ENCODE results near the gene WDR20. TPM values are rescaled to one million over a fixed set of nuclear protein-coding genes. Genes with fewer than 3 reads are reported as not detected.
"Not testable (repeated sequence)": the region's sequence is repeated elsewhere in the genome, so short reads cannot be mapped to it uniquely, and the experiment has no call there.

Gene WDR20
- polyA plus RNA-seq, 1 donor (not counting 4 experiments of a cell fraction or from before 2014, with no cell fraction given): 24.5 TPM

DNA sequence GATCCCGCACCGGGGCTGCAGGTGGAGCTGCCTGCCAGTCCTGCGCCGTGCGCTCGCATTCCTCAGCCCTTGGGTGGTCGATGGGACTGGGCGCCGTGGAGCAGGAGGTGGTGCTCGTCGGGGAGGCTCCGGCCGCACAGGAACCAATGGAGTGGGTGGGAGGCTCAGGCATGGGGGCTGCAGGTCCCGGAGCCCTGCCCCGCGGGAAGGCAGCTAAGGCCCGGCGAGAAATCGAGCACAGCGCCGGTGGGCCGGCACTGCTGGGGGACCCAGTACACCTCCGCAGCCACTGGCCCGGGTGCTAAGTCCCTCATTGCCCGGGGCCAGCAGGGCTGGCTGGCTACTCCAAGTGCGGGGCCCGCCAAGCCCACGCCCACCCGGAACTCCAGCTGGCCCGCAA lies 4.2 kb upstream of the WDR20 start:
- H3K9me3 ChIP-seq (ENCODE audit: control insufficient read depth, low read depth, low read length); H3K9ac ChIP-seq (ENCODE audit: control insufficient read depth, extremely low read depth, insufficient read depth, low read length); H3K4me1 ChIP-seq (ENCODE audit: control insufficient read depth, extremely low read depth, insufficient read depth, low read length); H3K4me2 ChIP-seq (ENCODE audit: control insufficient read depth, extremely low read depth, insufficient read depth, low read depth, low read length); FAIRE-seq; H4K20me1 ChIP-seq (ENCODE audit: control insufficient read depth, extremely low read depth, insufficient read depth, low read length); H3K27me3 ChIP-seq (ENCODE audit: control insufficient read depth, extremely low read depth, insufficient read depth, low read length); H3K9me1 ChIP-seq (ENCODE audit: control insufficient read depth, extremely low read depth, insufficient read depth, low read length); H2AFZ ChIP-seq (ENCODE audit: control insufficient read depth, low read length); dilution Hi-C loops (cut with MboI; ENCODE audit: extremely low pct_ligation_motif_present, low sequenced_read_pairs); DNase-seq (ENCODE audit: low read depth, low spot score); H3K36me3 ChIP-seq (ENCODE audit: control insufficient read depth in 2 of 2, extremely low read depth in 1 of 2, insufficient read depth in 2 of 2, low read length in 2 of 2); H3K27ac ChIP-seq (ENCODE audit: control insufficient read depth, insufficient read depth, low read length); H3K4me3 ChIP-seq (ENCODE audit: control insufficient read depth in 2 of 3, extremely low read depth in 1 of 3, insufficient read depth in 2 of 3, low read depth in 1 of 3, low read length in 3 of 3): not testable (repeated sequence)
- peaks cover 26% of the 10 kb centered on the region for H3K79me2 ChIP-seq (ENCODE audit: control insufficient read depth, insufficient read depth, low read length)

- TF ChIP-seq CTCF (optimal IDR thresholded peaks at IDR 0.05 in 1 of 3, IDR thresholded peaks at IDR 0.05 in 1 of 3, conservative IDR thresholded peaks at IDR 0.05 in 1 of 3; ENCODE audit: extremely low read depth in 1 of 3, insufficient read depth in 2 of 3, low read length in 3 of 3) (no peak), EZH2 (IDR thresholded peaks at IDR 0.05; ENCODE audit: low read length) (no peak)
- H3K79me2 ChIP-seq (ENCODE audit: control insufficient read depth, insufficient read depth, low read length): peaks cover 56% of the 10 kb centered on the region
- DNase-seq (ENCODE audit: low read depth, low spot score) (no peak), FAIRE-seq (no peak)
- peak overlapping the region; percentile 90 for H3K9ac ChIP-seq (ENCODE audit: control insufficient read depth, extremely low read depth, insufficient read depth, low read length)
- H3K4me1 ChIP-seq (ENCODE audit: control insufficient read depth, extremely low read depth, insufficient read depth, low read length): peaks cover 8% of the 10 kb centered on the region
- H3K36me3 ChIP-seq (ENCODE audit: control insufficient read depth in 2 of 2, extremely low read depth in 1 of 2, insufficient read depth in 2 of 2, low read length in 2 of 2): peaks cover 2 to 5% of the 10 kb centered on the region in 2 experiments
- no peaks in the 10 kb centered on the region for H3K9me3 ChIP-seq (ENCODE audit: control insufficient read depth, low read depth, low read length)
- H3K27me3 ChIP-seq (ENCODE audit: control insufficient read depth, extremely low read depth, insufficient read depth, low read length): no peaks in the 10 kb centered on the region
- dilution Hi-C loops (cut with MboI; ENCODE audit: extremely low pct_ligation_motif_present, low sequenced_read_pairs): no loop called here
- H4K20me1 ChIP-seq (ENCODE audit: control insufficient read depth, extremely low read depth, insufficient read depth, low read length): peaks cover 7% of the 10 kb centered on the region
- peak overlapping the region; percentile 79 for H2AFZ ChIP-seq (ENCODE audit: control insufficient read depth, low read length)
- peak overlapping the region; percentile 90 for H3K4me2 ChIP-seq (ENCODE audit: control insufficient read depth, extremely low read depth, insufficient read depth, low read depth, low read length)
- peak overlapping the region; percentile 82 for H3K27ac ChIP-seq (ENCODE audit: control insufficient read depth, insufficient read depth, low read length)
- H3K4me3 ChIP-seq (ENCODE audit: control insufficient read depth in 2 of 3, extremely low read depth in 1 of 3, insufficient read depth in 2 of 3, low read depth in 1 of 3, low read length in 3 of 3): peak overlapping the region; percentile 77 to 99 (median 98)
- H3K9me1 ChIP-seq (ENCODE audit: control insufficient read depth, extremely low read depth, insufficient read depth, low read length): no peaks in the 10 kb centered on the region
These were observed 1.2 kb upstream of the WDR20 start for GRCh38 chr14:102138535-102138934.

DNA sequence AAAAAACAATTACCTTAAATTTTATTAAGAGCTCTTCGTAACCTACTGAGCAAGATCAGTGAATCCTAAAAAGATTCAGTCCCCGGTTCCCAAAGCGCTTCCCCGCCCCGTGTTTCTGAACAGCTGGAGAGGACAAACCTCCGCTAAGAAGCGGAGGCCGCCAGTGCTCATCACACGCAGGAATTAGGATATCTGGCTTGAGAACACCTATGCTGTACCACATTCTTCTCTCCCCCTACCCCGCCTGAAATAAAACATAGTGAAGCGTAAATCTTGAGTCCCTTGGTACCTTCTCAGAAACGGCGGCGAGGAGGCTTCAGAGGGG lies 774 bp upstream of the WDR20 start:
- H3K79me2 ChIP-seq (ENCODE audit: control insufficient read depth, insufficient read depth, low read length): peaks cover 60% of the 10 kb centered on the region
- FAIRE-seq (no peak), DNase-seq (ENCODE audit: low read depth, low spot score) (no peak)
- H3K4me1 ChIP-seq (ENCODE audit: control insufficient read depth, extremely low read depth, insufficient read depth, low read length): peaks cover 8% of the 10 kb centered on the region
- peaks cover 7% of the 10 kb centered on the region for H4K20me1 ChIP-seq (ENCODE audit: control insufficient read depth, extremely low read depth, insufficient read depth, low read length)
- H3K9ac ChIP-seq (ENCODE audit: control insufficient read depth, extremely low read depth, insufficient read depth, low read length): peak overlapping the region; percentile 90
- H3K36me3 ChIP-seq (ENCODE audit: control insufficient read depth in 2 of 2, extremely low read depth in 1 of 2, insufficient read depth in 2 of 2, low read length in 2 of 2): peaks cover 2 to 5% of the 10 kb centered on the region in 2 experiments
- dilution Hi-C loops (cut with MboI; ENCODE audit: extremely low pct_ligation_motif_present, low sequenced_read_pairs): no loop called here
- H2AFZ ChIP-seq (ENCODE audit: control insufficient read depth, low read length): peak overlapping the region; percentile 79
- H3K4me3 ChIP-seq (ENCODE audit: control insufficient read depth in 2 of 3, extremely low read depth in 1 of 3, insufficient read depth in 2 of 3, low read depth in 1 of 3, low read length in 3 of 3): peak overlapping the region; percentile 77 to 99 (median 98)
- TF ChIP-seq CTCF (optimal IDR thresholded peaks at IDR 0.05 in 1 of 3, IDR thresholded peaks at IDR 0.05 in 1 of 3, conservative IDR thresholded peaks at IDR 0.05 in 1 of 3; ENCODE audit: extremely low read depth in 1 of 3, insufficient read depth in 2 of 3, low read length in 3 of 3) (no peak), EZH2 (IDR thresholded peaks at IDR 0.05; ENCODE audit: low read length) (no peak)
- no peaks in the 10 kb centered on the region for H3K9me1 ChIP-seq (ENCODE audit: control insufficient read depth, extremely low read depth, insufficient read depth, low read length)
- H3K27ac ChIP-seq (ENCODE audit: control insufficient read depth, insufficient read depth, low read length): peak overlapping the region; percentile 82
- H3K9me3 ChIP-seq (ENCODE audit: control insufficient read depth, low read depth, low read length): no peaks in the 10 kb centered on the region
- no peaks in the 10 kb centered on the region for H3K27me3 ChIP-seq (ENCODE audit: control insufficient read depth, extremely low read depth, insufficient read depth, low read length)
- peak overlapping the region; percentile 90 for H3K4me2 ChIP-seq (ENCODE audit: control insufficient read depth, extremely low read depth, insufficient read depth, low read depth, low read length)
